Measurements from ENCODE around the gene NARS2.
"Not testable (repeated sequence)": the region's sequence is repeated elsewhere in the genome, so short reads cannot be mapped to it uniquely, and the experiment has no call there.

NARS2 gene

DNA sequence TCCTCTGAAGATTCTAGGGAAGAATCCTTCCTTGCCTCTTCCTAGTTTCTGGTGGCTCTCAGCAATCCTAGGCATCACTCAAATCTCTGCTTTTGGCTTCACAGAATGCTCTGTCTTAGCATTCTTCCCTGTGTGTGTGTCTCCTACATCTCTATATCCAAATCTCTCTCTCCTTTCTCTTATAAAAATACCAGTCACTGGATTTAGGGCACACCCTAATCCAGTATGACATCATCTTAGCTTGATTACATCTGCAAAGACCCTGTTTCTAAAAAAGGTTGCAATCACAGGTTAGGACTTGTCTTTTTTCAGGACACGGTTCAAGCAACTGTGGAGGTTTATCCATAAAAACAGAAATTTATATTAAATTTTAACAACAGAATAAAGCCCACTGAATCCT is 54.4 kb downstream of the NARS2 start:
- Histone ChIP-seq H3K4me1 (ENCODE audit: low read depth, poor library complexity, severe bottlenecking) (peaks cover 11% of the 10 kb centered on the region), H3K27ac (no peak overlapping the region), H2AFZ (ENCODE audit: low read depth) (no peak overlapping the region), H3K4me2 (no peak overlapping the region), H3K79me2 (ENCODE audit: insufficient read depth, low read depth) (no peaks in the 10 kb centered on the region), H3K4me3 (IDR thresholded peaks at IDR 0.05; ENCODE audit: insufficient read depth, low read depth, low read length) (no peak overlapping the region), H3K27me3 (ENCODE audit: insufficient read depth, low read depth) (no peaks in the 10 kb centered on the region), H3K9ac (no peak overlapping the region), H4K20me1 (ENCODE audit: insufficient read depth) (no peaks in the 10 kb centered on the region), H3K36me3 (ENCODE audit: insufficient read depth) (no peaks in the 10 kb centered on the region)
- TF ChIP-seq, protein P1, sequence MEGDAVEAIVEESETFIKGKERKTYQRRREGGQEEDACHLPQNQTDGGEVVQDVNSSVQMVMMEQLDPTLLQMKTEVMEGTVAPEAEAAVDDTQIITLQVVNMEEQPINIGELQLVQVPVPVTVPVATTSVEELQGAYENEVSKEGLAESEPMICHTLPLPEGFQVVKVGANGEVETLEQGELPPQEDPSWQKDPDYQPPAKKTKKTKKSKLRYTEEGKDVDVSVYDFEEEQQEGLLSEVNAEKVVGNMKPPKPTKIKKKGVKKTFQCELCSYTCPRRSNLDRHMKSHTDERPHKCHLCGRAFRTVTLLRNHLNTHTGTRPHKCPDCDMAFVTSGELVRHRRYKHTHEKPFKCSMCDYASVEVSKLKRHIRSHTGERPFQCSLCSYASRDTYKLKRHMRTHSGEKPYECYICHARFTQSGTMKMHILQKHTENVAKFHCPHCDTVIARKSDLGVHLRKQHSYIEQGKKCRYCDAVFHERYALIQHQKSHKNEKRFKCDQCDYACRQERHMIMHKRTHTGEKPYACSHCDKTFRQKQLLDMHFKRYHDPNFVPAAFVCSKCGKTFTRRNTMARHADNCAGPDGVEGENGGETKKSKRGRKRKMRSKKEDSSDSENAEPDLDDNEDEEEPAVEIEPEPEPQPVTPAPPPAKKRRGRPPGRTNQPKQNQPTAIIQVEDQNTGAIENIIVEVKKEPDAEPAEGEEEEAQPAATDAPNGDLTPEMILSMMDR (conservative IDR thresholded peaks at IDR 0.05; ENCODE audit: low read depth, low read length), result no peak

DNA sequence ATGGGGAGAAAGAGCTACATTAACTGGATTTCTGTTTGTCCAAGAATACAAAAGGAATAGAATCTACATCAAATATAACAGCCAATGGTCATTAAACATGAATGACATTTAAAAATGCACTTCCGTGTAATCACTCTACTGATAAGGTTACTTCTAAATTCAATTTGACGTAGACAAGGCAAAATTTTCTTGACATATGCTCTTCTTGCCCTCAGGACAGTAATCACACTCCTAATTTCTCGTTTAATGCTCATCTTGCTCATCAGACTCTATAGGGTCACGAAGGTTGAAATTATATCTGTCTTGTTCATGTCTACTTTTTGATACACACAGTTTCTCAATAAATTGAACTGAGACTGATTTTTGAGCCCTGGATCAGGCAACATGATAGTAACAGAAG is 58.4 kb downstream of the NARS2 start:
- Histone ChIP-seq H3K27ac (no peak overlapping the region), H3K36me3 (ENCODE audit: insufficient read depth) (no peaks in the 10 kb centered on the region), H3K4me3 (IDR thresholded peaks at IDR 0.05; ENCODE audit: insufficient read depth, low read depth, low read length) (no peak overlapping the region), H4K20me1 (ENCODE audit: insufficient read depth) (no peaks in the 10 kb centered on the region), H3K79me2 (ENCODE audit: insufficient read depth, low read depth) (no peaks in the 10 kb centered on the region), H3K4me2 (no peak overlapping the region), H3K27me3 (ENCODE audit: insufficient read depth, low read depth) (no peaks in the 10 kb centered on the region), H3K9ac (no peak overlapping the region), H2AFZ (ENCODE audit: low read depth) (no peak overlapping the region), H3K4me1 (ENCODE audit: low read depth, poor library complexity, severe bottlenecking) (no peaks in the 10 kb centered on the region)
- TF ChIP-seq, protein P1 (conservative IDR thresholded peaks at IDR 0.05; ENCODE audit: low read depth, low read length), result no peak

DNA sequence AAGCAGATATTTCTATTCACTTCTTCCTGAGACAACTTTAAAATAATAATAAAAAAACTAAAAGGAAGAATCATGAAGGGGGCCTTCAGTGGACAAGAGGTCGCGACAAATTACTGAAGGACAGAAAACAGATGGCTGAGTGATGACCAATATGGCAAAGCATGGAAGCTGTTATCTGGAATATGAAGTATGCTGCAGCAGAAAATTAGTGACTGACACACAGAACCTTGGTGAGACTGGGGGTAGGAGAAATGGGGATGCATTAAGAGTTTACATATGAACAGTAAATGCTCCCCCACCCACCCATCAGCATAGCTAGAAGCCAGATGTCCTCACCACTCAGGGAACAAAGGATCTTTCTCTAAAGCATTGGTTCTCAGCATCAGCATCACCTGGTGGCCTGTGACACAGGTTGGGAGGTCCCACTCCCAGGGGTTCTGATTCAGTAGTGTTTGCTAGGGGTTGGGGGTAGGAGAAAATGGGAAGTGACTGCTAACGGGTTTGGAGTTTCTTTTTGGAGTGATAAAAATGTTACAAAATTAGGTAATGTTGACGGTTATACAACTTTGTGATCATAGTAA is 59.7 kb downstream of the NARS2 start:
- H3K27ac ChIP-seq, result no peak overlapping the region
- no peak overlapping the region for H3K4me2 ChIP-seq
- H2AFZ ChIP-seq (ENCODE audit: low read depth), result no peak overlapping the region
- H4K20me1 ChIP-seq (ENCODE audit: insufficient read depth), result no peaks in the 10 kb centered on the region
- no peak overlapping the region for H3K9ac ChIP-seq
- no peaks in the 10 kb centered on the region for H3K4me1 ChIP-seq (ENCODE audit: low read depth, poor library complexity, severe bottlenecking)
- no peaks in the 10 kb centered on the region for H3K27me3 ChIP-seq (ENCODE audit: insufficient read depth, low read depth)
- TF ChIP-seq, protein P1 (conservative IDR thresholded peaks at IDR 0.05; ENCODE audit: low read depth, low read length), result no peak
- H3K4me3 ChIP-seq (IDR thresholded peaks at IDR 0.05; ENCODE audit: insufficient read depth, low read depth, low read length), result no peak overlapping the region
- H3K36me3 ChIP-seq (ENCODE audit: insufficient read depth), result no peaks in the 10 kb centered on the region
- H3K79me2 ChIP-seq (ENCODE audit: insufficient read depth, low read depth), result no peaks in the 10 kb centered on the region

DNA sequence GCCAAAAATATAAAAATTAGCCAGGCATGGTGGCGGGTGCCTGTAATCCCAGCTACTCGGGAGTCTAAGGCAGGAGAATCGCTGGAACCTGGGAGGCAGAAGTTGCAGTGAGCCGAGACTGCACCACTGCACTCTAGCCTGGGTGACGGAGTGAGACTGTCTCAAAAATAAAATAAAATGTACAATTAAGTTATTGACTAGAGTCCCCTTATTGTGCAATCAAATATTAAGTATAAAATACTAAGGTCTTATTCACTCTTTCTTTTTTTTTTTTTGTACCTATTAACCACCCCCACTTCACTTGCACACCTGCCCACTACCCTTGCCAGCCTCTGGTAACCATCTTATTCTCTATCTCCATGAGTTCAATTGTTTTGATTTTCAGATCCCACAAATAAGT is 61.6 kb downstream of the NARS2 start:
- not testable (repeated sequence) for H3K36me3 ChIP-seq (ENCODE audit: insufficient read depth); H3K4me1 ChIP-seq (ENCODE audit: low read depth, poor library complexity, severe bottlenecking); H3K27ac ChIP-seq; H3K79me2 ChIP-seq (ENCODE audit: insufficient read depth, low read depth); H4K20me1 ChIP-seq (ENCODE audit: insufficient read depth); H3K4me2 ChIP-seq; H3K4me3 ChIP-seq (IDR thresholded peaks at IDR 0.05; ENCODE audit: insufficient read depth, low read depth, low read length); H2AFZ ChIP-seq (ENCODE audit: low read depth); H3K27me3 ChIP-seq (ENCODE audit: insufficient read depth, low read depth); H3K9ac ChIP-seq

DNA sequence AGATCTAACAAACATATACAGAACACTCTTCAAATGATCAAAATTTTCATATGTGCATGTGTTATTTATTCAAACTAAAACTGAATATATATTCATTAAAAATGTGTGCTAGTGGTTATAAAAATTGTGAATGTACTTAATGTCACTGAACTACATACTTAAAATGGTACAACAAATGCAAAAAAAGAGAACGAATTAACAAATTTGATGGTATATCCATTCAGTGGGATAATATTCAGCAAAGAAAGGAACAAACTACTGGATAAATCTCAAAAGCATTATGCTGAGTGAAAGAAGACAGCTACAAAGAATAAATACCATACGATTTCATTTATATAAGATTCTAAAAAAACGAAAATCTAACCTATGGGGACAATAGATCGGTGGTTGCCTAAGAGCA is 64.1 kb downstream of the NARS2 start:
- Histone ChIP-seq H3K4me1 (ENCODE audit: low read depth, poor library complexity, severe bottlenecking) (no peaks in the 10 kb centered on the region), H3K79me2 (ENCODE audit: insufficient read depth, low read depth) (no peaks in the 10 kb centered on the region), H3K4me3 (IDR thresholded peaks at IDR 0.05; ENCODE audit: insufficient read depth, low read depth, low read length) (no peak overlapping the region), H2AFZ (ENCODE audit: low read depth) (no peak overlapping the region), H3K27ac (no peak overlapping the region), H4K20me1 (ENCODE audit: insufficient read depth) (no peaks in the 10 kb centered on the region), H3K27me3 (ENCODE audit: insufficient read depth, low read depth) (no peaks in the 10 kb centered on the region), H3K36me3 (ENCODE audit: insufficient read depth) (no peaks in the 10 kb centered on the region), H3K4me2 (no peak overlapping the region), H3K9ac (no peak overlapping the region)
- TF ChIP-seq, protein P1 (conservative IDR thresholded peaks at IDR 0.05; ENCODE audit: low read depth, low read length), result no peak
